OCI-M1 (cell line): ENCODE measurements around the gene GDPD5.

Experiments
- DNase-seq: peaks from one replicate; lab custom pipeline; 2025; lab: John Stamatoyannopoulos, UW

The GDPD5 gene

GRCh38 chr11:75445315-75445953 lies 80.3 kb downstream of the GDPD5 start:
- DNase-seq, result peak; percentile 97

GRCh38 chr11:75443043-75443442 lies 82.7 kb downstream of the GDPD5 start:
- no peak for DNase-seq

- no peak for DNase-seq
Measured at GRCh38 chr11:75442161-75442885, 83.4 kb downstream of the GDPD5 start.

- DNase-seq, result no peak
Measured at GRCh38 chr11:75441804-75442132, 84.0 kb downstream of the GDPD5 start.

GRCh38 chr11:75440960-75441803 lies 84.6 kb downstream of the GDPD5 start:
- DNase-seq, result no peak

- DNase-seq, result no peak
Measured at GRCh38 chr11:75439495-75440120, 86.1 kb downstream of the GDPD5 start.

GRCh38 chr11:75439026-75439425 lies 86.7 kb downstream of the GDPD5 start:
- peak; percentile 58 for DNase-seq

- DNase-seq, result no peak
Measured at GRCh38 chr11:75437966-75438659, 87.6 kb downstream of the GDPD5 start.

- DNase-seq, result no peak
Measured at GRCh38 chr11:75436806-75437205, 88.9 kb downstream of the GDPD5 start.

- DNase-seq, result no peak
Measured at GRCh38 chr11:75435571-75435925, 90.2 kb downstream of the GDPD5 start.

- DNase-seq, result no peak
Measured at GRCh38 chr11:75434886-75435570, 90.7 kb downstream of the GDPD5 start.

- DNase-seq, result no peak
Measured at GRCh38 chr11:75434051-75434450, 91.7 kb downstream of the GDPD5 start.

- DNase-seq, result no peak
Measured at GRCh38 chr11:75433443-75433842, 92.3 kb downstream of the GDPD5 start.

- DNase-seq, result no peak
Measured at GRCh38 chr11:75432911-75433321, 92.8 kb downstream of the GDPD5 start, which contains the start of gene KLHL35. TSS of gene KLHL35 (minus strand) at chr11:75433203. CDS start at chr11:75430629, 2,574 bp downstream.

GRCh38 chr11:75431533-75432525 lies 93.9 kb downstream of the GDPD5 start:
- no peak for DNase-seq

- DNase-seq, result no peak
Measured at GRCh38 chr11:75430714-75431532, 94.8 kb downstream of the GDPD5 start.

GRCh38 chr11:75429902-75430713 lies 95.6 kb downstream of the GDPD5 start:
- peak; percentile 76 for DNase-seq

GRCh38 chr11:75429641-75429901 lies 96.2 kb downstream of the GDPD5 start:
- no peak for DNase-seq
